SK-N-MC (cell line): ENCODE results near the gene ACMSD.

Experiments used
- EZH2 ChIP-seq: fragments of 200-600 bp; sonication (generic); IDR thresholded peaks from one replicate; pipeline ENCODE4 v1.6.1; 2017; ENCODE audit warnings: antibody characterized with exemption
- FOXP2 ChIP-seq: optimal IDR thresholded peaks from 2 replicates; pipeline ENCODE3; 2011; ENCODE audit warnings: mild to moderate bottlenecking, moderate library complexity; ENCODE audit not compliant: insufficient read depth; ENCODE audit errors: extremely low read length, control extremely low read depth
- POLR2AphosphoS5 ChIP-seq: IDR thresholded peaks from 2 replicates; pipeline ENCODE4 v1.6.1; 2012; ENCODE audit warnings: mild to moderate bottlenecking, low read depth, low read length, borderline replicate concordance

DNA sequence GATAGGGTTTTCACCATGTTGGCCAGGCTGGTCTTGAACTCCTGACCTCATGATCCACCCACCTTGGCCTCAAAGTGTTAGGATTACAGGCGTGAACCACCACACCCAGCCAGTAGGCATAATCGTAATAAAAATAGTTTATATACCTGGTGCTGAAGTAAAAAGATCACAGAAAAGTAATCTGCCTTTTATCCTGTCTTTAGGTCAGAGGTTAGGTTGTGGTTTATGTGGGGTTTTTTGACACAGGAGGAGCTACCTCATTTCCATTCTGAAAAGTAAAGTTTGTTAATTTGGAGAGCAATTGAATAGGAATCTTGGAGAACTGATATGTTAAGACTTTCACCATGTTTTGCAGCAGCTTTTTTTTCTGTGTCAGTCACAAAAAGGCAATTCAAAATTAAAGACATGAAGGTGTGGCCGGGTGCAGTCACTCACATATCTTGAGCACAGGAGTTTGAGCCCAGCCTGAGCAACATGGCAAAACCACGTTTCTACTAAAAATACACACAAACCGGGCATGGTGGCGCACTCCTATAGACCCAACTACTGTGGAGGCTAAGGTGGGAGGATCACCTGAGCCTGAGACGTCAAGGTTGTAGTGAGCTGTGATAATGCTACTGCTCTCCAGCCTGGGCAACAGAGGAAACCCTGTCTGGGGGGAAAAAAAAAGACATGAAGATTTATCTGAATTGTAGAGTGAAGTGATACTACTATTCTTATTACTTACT, 111.7 kb downstream of the ACMSD start:
- TF ChIP-seq FOXP2 (no peak), EZH2 (no peak), POLR2AphosphoS5 (no peak)
